ENCODE results near the gene NAT9.

The NAT9 gene, protein sequence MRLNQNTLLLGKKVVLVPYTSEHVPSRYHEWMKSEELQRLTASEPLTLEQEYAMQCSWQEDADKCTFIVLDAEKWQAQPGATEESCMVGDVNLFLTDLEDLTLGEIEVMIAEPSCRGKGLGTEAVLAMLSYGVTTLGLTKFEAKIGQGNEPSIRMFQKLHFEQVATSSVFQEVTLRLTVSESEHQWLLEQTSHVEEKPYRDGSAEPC

DNA sequence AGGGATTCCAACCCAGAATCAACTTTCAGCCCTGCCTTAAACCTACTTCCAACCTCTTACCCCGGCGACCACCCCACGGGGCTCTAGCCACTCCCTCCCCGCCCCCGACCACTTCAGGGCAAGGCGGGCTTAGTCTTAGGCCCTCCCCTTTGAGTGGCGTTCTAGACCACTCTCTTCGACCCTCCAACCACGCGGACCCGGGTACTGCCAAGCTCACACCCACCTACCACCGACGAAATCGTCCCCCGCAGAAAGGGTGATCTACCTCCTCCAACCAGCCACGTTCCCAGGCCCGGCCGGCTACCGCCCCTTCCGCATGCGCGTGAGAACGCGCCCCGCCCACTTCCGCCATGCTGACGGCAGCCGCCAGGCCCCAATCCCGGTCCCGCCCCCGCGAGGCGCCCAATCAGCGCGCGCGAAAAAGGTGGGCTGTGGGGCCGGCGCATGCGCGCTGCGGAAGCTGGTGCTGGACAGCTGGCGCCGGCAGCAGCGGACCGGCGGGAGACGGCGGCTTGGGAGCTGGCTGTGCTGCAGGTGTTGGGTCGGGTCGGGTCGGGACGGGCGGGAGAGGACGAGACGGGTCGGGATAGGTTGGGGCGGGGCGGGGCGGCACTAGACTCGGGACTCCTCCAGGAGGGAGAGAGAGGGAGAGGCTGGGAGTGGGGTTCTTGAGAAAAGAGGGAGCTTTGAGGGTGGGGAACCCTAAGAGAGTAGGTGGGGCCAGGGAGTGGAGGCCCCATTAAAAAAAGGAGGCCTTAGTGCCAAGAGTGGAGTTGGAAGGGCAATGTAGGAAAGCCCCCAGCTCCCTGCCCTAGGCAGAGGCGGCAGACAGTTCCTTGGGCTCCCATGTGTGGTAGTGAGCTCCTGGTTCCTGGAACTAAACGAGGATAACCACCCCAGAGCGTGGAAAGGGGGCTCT, at the start of gene NAT9:
NAT9 (minus strand) TSS at position 302 of the 919 bp plus-strand sequence. CDS start 647 bp downstream, outside the sequence.
- DNase-seq (ENCODE audit: low read depth in 2 of 2, low spot score in 1 of 2) = peak; percentile 98 to 99

DNA sequence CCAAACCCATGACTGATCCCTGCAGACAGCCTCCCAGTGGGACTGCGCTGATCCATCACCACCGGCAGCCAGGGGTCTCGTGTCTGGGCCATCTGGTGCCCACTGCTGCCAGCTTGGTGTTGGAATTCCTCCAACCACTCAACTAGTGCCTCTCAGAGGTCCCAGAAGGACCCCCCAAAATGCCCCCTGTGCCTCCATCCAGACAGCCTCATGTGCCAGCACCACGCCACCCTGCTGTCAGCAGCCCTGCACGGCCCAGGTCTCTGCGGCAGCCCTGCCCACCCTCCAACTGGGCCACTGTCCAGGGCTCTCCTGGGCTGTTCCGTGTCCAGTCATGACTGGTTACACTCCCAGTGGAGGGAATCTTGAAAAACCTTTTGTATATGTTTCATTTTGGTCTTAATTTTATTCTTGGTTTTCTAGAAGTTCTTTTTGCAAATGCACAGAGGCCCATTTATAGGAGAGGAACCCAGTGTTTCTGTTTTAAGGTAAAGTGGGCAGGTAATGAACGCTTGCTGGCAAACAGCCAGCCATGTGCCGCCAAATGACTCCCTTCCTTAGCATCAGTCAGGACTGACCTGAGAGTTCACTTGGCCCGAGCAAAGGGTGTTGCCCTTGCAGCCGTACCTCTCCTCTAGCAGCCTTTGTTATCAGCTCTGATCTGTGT, 48.9 kb upstream of the NAT9 start:
- no peak for DNase-seq (ENCODE audit: low read depth in 2 of 2, low spot score in 1 of 2)

DNA sequence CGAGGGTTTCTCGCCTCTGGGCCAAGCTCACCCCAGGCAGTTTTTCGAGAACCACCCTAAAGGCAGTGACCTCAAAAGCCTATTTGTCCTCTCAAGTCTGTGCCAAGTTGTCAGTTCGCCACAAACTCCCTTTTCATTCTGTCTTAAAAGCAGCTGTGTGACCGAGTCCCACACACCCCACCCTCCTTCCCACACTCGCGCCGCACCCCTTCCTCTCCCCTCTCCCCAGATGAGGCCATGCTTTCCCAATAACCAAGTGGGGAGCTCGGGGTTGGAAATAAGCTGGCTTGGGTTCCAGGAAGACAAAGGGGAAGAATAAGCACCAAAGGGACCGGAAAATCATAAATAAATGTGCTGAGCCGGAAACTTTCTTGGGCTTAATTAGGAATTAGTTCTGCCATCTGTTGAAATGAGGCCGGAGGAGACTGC, 46.8 kb upstream of the NAT9 start:
- no peak for DNase-seq (ENCODE audit: low read depth in 2 of 2, low spot score in 1 of 2)

DNA sequence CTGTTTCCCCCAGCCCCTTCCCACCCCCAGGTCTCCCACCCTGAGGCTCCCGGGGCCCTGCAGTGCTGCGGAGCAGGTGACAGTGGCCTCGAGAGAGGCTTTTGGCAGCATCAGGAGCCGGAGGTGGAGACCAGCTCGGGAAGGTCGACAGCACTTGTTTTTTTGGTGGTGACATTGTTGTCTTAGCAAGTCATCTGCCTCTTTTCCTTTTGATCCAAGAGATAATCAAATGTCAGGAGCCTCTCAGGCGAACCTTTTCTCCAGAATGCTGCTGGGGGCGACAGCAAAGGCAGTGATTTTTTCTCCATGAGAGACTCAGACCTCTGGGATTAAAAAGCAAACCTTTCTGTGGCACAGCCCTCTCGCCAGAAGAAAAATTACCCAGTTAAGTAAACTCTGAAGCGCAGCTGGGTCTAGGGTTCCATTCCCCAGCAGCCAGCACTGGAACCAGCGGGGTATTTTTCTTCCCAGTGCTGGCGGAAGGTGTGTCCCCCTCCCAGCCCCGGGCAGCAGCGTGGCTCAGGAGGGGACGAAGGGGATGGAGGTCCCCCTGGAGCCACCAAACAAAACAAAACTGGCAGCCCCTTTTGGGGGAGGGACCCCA, 46.3 kb upstream of the NAT9 start:
- DNase-seq (ENCODE audit: low read depth in 2 of 2, low spot score in 1 of 2) = no peak

DNA sequence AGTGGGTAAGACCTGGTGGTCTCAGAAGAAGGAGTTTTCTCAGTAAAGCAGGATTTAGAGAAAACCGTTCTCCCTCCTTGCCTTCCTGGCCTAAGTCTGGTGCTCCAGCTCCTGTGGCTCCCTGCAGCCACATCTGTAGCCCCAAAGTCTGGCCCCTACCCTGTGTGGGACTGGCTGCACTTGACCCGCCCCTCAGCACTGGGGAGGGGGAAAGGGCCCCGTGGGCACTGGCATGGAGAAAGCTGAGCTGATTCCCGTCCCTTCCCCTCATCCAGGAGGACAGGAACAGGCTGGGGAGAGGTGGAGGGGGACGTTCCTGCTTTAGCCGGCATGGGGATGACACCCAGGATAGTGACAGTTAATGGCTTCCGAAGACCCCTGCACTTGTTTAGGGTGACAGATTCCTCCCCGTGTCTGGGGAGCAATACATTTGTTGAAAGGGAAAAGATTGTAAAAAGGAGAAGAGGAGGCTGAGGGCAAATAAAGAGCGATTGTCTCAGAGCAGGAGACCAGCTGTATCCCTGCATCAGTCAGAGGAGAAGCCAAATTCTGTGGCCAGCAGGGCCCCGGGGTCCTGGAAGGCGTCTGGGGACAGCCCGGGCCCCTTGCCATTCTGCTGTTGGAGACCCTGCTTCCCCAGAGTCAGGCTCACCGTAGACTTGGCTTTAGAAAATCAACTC, 45.6 kb upstream of the NAT9 start:
- DNase-seq (ENCODE audit: low read depth in 2 of 2, low spot score in 1 of 2) = no peak

DNA sequence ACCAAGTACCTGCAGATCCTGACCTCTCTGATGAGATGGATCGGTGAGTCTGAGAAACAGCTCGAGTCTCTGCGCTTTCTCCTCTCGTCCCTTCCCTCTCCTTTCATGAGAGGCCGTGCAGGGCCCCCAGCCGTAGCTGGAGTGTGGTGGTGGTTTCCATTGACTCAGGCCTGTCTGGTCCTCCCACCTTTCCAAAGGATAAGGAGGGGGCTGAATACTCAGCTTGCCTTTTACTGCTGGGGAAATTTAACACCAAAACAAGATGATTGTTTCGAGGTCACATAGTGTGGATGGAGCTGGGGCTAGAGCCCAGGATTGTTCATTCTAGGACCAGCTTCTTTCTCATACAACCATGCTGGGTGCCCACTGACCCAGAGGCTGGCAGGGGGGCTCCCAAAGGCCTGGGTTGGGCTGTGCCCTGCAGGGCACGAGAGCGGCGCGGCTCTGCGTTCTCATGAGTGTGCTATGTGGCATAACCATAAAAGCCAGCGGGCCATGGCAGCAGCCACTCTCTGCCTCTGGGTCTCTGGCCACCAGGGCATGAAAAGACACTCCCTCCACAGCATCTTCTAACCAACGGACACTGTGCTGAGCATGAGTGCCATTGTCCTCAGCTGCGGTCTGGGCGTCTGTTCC, 43.8 kb upstream of the NAT9 start:
- DNase-seq (ENCODE audit: low read depth in 2 of 2, low spot score in 1 of 2) = no peak

DNA sequence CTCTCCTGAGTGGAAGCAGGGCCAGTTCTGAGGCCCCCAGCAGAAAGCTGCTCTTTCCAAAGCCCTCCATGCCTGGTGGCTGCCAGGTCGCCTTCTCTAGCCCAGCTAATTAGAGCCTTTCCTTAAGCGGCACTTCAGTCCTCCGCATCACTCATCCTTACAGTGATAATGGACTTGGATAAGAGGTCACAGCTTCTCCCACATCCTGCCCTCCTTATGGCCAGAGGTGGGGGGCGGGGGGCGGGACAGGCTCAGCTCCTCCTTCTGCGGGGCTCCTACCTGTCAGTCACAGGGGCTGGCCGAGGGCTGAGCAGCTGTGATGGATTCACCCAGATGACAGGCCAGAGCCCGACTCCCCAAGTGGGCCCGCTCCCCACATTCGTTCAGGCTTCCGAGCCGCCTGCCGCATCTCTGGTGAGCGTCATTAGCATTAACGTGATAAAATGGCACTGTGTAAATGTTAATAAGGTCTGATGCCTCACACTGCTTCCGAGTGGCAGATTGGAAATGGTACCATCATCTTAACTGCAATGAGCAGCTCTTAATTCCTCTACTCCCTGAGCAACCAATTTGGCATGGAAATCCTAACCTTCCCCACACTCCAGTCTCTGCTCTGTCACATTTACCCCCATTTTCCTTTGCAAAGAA, 42.3 kb upstream of the NAT9 start:
- DNase-seq (ENCODE audit: low read depth in 2 of 2, low spot score in 1 of 2) = no peak

DNA sequence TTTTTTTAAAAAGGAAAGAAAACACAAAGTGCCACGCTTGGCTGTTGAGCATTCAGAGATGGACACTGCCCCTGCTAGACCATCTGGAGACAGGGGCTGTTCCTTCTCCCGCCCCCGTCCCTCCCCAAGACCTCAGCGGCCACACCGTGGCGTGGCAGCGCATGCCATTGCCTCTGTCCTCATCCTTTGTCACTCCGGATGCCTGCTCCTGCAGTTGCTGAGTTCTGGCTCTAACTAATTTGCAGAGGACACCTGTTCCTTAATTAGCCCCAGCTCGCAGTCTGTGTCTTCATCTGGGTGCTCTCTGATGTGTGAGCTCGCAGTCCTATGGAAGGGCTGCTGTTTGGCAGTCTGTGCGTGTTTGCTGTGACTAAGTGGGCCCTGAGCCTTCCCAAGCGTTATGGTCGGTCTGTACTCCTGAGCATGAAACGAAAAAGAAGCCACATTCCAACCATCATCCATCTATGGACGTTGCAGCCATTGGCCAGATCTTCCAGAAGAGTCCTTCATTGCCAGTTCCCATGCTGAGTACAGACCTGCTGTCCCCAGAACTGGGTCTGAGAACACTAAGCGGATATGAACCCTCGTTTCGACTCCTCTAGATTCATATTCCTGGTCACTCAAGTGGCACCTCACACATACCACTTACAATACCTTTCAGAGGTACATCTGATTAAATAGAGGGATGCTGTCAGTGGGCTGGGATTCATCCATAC, 40.9 kb upstream of the NAT9 start:
- no peak for DNase-seq (ENCODE audit: low read depth in 2 of 2, low spot score in 1 of 2)

DNA sequence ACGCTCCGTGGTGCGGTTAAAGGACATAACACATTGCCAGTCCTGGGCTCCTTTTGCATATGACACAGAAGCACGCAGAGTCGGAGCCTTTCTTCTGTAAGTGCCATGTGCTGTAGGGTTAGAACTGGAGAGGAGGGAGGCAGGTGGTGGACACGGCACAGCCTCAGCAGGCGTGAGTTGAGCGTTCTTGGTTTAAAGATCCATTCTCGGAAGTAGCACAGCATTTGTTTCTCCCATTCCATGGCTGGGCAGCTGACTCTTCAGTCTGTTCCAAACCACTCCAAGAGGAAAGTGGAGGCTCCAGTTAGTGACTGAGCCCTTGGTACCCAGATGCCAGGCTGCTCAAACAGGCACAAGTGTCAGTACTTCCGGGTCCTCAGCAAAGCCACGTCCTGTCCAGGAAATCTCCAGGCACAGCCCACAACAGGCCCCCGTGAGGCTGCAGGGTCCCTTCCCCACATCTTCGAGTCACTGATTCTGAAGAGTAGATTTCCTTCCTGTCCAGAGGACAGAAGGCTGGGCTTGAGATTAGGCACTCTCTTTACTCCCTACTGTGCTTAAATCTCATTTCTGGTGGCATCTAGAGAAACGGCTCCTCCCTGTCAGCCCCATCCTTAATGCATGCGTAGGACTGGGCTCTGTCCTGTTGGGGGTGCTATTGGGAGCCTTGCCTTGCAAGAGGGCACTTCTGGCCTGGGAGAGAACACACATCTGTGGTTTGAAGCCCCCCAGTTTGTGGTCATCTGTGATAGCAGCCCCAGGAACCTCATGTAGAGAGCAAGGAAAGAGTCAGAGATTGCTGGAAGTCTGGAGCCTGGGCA, 39.6 kb upstream of the NAT9 start:
- no peak for DNase-seq (ENCODE audit: low read depth in 2 of 2, low spot score in 1 of 2)

DNA sequence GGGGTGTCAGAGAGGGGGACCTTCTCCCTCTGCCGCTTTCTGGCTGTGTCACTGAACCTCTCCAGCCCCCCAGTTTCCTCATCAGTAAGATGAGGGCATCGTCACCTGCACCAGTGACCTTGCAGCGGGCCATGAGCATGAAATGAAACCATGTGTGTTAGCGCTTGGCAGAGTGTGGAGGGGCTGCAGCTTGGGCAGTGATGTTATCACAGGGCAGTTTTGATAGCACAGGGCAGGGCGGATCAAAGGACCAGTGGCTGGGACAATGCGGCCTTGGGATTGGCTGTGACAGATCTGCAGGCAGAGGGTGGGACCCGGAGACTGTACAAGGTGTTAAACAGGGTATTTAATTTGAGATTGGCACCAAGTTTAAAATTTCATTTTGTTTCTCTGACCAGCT, 38.9 kb upstream of the NAT9 start:
- no peak for DNase-seq (ENCODE audit: low read depth in 2 of 2, low spot score in 1 of 2)

DNA sequence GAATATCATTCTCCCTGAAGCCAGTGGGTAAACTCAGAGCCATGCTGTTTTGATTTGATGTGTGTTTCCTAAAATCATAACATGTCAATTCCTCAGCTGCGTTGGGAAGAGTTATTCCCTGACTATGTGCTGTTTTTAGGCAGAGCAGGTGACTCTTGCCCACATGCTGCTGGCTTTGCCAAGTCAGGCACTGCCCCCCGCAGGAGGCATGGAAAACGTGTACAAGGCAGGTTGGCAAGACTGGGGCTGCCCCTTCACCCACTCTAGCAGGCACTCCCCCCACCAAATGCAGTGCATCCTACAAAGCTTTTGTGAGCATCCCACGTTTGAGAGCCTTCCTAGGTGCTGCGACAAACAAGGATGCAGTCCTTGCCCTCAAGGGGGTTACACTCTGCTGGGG, 38.3 kb upstream of the NAT9 start:
- no peak for DNase-seq (ENCODE audit: low read depth in 2 of 2, low spot score in 1 of 2)

DNA sequence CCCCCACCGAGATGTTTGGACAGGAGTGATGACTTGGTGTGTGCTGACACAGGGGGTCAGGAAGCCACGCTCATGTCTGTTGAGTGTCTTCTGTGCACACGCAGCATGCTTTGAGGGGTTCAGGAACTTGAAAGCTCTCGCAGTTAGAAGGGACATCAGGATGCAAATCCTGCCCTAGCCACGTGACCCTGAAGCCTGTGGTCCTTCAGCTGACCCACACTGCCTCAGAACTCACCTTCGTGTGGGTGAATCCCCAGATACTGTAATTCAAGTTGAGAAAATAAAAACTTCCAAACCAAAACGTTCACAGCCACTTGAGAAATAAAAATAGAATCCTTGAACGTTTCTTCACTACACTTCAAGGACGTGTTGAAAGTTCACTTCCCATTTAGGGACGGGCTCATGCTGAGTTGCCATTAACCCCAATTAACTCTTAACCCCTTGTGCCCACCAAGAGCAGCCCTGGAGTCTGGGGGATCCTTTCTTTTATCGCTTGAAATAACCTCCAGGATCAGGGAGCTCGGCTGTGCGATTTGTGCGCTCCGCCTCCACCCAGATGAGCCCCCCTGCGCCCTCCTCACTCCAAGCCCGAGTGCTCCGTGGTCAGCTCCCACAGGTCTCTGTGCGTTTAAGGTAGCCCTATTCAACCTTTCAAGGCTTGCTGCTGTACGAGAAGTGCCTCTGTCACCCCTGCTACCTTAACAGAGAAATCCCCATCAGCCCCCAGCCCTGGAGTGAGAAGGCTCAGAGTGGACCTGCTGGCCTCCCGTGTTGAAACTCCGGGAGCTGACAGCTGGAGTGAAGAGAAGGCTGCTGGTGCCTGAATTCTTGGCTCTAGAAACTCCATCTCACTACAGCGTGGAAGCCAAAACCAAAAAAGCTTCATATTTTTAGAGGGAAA, 36.2 kb upstream of the NAT9 start:
- no peak for DNase-seq (ENCODE audit: low read depth in 2 of 2, low spot score in 1 of 2)

DNA sequence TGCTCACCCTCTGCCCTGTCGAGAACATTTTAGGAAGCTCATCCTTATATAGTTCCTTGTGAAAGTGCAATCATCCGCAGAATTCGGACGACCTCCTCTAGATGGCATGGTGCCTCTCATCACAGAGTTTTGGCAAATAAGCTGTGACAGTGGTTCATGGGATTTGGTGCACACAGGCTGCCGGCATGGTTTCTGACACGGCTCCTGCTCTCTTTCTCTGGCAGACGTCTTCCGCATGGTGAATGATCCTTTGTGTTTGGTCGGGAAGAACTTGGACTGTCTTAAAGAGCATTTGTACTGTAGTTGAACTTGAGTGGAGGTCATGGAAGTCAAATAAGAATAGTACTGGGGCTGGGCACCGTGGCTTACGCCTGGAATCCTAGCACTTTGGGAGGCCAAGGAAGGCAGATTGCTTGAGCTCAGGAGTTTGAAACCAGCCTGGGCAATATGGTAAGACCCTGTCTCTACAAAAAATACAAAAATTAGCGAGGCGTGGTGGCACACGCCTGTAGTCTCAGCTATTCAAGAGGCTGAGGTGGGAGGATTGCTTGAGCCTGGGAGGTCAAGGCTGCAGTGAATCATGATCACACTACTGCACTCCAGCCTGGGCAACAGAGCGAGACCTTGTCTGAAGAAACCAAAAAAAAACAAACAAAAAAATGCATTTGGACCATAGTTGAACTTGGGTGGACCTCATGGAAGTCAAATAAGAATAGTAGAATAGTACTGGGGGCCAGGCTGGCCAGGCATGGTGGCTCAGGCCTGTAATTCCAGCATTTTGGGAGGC, 34.7 kb upstream of the NAT9 start:
- DNase-seq (ENCODE audit: low read depth in 2 of 2, low spot score in 1 of 2) = no peak

DNA sequence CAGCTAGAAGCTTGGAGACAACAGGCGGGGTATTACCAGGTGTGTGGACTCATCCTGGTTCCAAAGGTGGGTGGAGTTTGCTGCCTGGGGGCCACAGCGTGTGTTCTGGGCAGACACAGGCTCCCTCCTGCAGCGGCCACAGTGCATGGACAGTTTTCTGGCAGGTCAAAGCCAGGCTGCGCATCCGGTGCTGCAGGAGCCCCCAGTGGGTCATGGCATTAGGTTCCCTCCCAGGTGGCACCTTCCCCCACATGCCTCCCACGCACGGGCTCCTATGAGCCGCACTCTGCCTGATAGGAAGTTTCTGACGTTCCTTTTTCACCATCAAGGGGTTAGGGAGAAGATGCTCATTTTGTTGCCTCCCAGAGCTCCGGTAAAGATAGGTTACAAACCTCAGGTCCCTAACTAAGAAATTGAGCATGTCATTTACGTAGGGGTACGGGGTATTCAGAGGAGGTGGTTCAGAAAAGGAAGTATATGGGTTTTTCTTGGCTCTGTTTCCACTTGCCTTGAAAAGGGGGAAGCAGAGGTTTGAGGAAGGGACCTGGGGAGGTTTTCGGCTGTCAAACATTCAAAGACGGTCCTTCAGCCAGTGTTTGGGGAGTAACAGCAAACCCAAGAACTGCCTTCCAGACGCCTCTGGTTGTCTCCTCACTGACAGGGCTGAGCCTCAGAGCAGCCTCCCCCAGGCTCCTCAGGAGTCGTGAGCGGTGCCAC, 32.7 kb upstream of the NAT9 start:
- no peak for DNase-seq (ENCODE audit: low read depth in 2 of 2, low spot score in 1 of 2)

DNA sequence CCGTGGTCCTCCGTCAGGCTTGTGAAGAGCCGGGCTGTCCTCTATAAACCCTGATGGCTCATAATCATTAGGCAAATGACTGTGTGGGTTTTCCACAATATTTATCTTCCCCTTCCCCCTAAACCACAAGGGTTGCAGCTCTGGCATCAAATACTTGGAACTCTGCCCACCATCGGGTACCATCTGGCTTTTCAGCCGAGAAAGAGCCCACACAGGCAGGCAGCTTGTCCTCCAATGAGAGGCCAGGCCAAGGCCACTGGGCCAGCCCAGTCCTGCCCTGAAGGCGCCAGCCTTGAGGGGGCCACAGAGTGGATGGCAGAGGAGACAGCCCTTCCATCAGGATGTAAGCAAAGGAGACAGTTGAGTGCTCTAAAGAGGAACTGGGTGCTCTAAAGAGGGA, 31.8 kb upstream of the NAT9 start:
- DNase-seq (ENCODE audit: low read depth in 2 of 2, low spot score in 1 of 2) = no peak

DNA sequence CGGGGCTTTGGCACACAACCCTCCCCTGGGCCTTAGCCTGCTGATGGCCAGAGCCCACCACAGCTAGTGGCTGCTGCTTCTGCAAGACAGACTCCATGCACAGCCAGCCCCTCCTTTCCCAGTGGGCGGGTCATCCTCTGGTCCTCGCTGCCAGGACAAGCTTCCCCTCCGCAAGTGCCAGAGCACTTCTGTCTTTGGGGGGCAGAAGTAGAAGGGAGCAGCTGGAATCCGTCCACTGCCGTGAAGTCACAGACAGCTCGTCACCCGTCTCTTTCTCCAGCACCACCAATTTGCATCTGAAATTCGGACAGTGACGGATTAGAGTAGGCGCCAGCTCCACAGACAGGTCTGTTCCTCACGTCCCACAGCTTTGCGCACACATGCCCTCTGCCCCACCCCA, 31.3 kb upstream of the NAT9 start:
- DNase-seq (ENCODE audit: low read depth in 2 of 2, low spot score in 1 of 2) = no peak

All from stimulated activated CD8-positive, alpha-beta memory T cell treated with anti-CD3 and anti-CD28 coated beads, Interleukin-4, amount 100 ng/mL, for 1 hour (primary cell).